GM23248 (cell line): ENCODE measurements around the gene LPAR1. TPM values are rescaled to one million over a fixed set of nuclear protein-coding genes. Genes with fewer than 3 reads are reported as not detected.
A peak's percentile ranks its signal among the peaks of the same experiment; 100 is the strongest.

Experiments
- DNase-seq: peaks from one replicate; pipeline ENCODE4 v3.0.0-alpha.2; 2015
- H2AFZ ChIP-seq: fragments of 200-600 bp; sonication (generic); 2 replicates; pipeline ENCODE4 v1.6.1; 2016; ENCODE audit warnings: antibody characterized with exemption
- H3F3A ChIP-seq: fragments of 200-600 bp; sonication (generic); 2 replicates; pipeline ENCODE4 v1.6.1; 2016; ENCODE audit warnings: mild to moderate bottlenecking, antibody characterized with exemption, mixed run types; ENCODE audit not compliant: insufficient read depth
- H3K27ac ChIP-seq: fragments of 200-600 bp; sonication (generic); 2 replicates; pipeline ENCODE4 v1.5.1; 2016; ENCODE audit warnings: mild to moderate bottlenecking
- H3K27me3 ChIP-seq: fragments of 200-600 bp; sonication (generic); replicated peaks from 2 replicates; pipeline ENCODE4 v1.6.1; 2016; ENCODE audit warnings: mild to moderate bottlenecking; ENCODE audit not compliant: insufficient read depth
- H3K36me3 ChIP-seq: fragments of 200-600 bp; sonication (generic); 2 replicates; pipeline ENCODE4 v1.6.1; 2016; ENCODE audit warnings: low read depth, mild to moderate bottlenecking
- H3K4me1 ChIP-seq: fragments of 200-600 bp; sonication (generic); 2 replicates; pipeline ENCODE4 v1.6.1; 2016; ENCODE audit warnings: mild to moderate bottlenecking; ENCODE audit not compliant: insufficient read depth
- H3K4me2 ChIP-seq: fragments of 200-600 bp; sonication (generic); one replicate; pipeline ENCODE4 v1.6.1; 2016; ENCODE audit warnings: mild to moderate bottlenecking; ENCODE audit not compliant: unreplicated experiment
- H3K4me3 ChIP-seq: fragments of 200-600 bp; sonication (generic); 2 replicates; pipeline ENCODE4 v1.5.1; 2016; ENCODE audit warnings: mild to moderate bottlenecking
- H3K79me2 ChIP-seq: fragments of 200-600 bp; sonication (generic); 2 replicates; pipeline ENCODE4 v1.6.1; 2016; ENCODE audit warnings: mild to moderate bottlenecking; ENCODE audit not compliant: insufficient read depth
- H3K9ac ChIP-seq: fragments of 200-600 bp; sonication (generic); 2 replicates; pipeline ENCODE4 v1.6.1; 2016; ENCODE audit warnings: mild to moderate bottlenecking
- H3K9me2 ChIP-seq: fragments of 200-600 bp; sonication (generic); 2 replicates; pipeline ENCODE4 v1.6.1; 2016; ENCODE audit warnings: mixed run types, mild to moderate bottlenecking, moderate library complexity; ENCODE audit not compliant: insufficient read depth
- H3K9me3 ChIP-seq: fragments of 200-600 bp; sonication (generic); one replicate; pipeline ENCODE4 v1.6.1; 2017; ENCODE audit warnings: low read depth
- H4K20me1 ChIP-seq: fragments of 200-600 bp; sonication (generic); 2 replicates; pipeline ENCODE4 v1.6.0; 2016; ENCODE audit not compliant: insufficient read depth
- EZH2 ChIP-seq: fragments of 200-600 bp; sonication (generic); IDR thresholded peaks from 2 replicates; pipeline ENCODE4 v1.6.1; 2018; ENCODE audit warnings: antibody characterized with exemption, mild to moderate bottlenecking; ENCODE audit not compliant: insufficient read depth, poor library complexity, severe bottlenecking
- EZH2phosphoT487 ChIP-seq: fragments of 200-600 bp; sonication (generic); IDR thresholded peaks from 2 replicates; pipeline ENCODE4 v1.6.1; 2018; ENCODE audit warnings: antibody characterized with exemption, moderate library complexity, mild to moderate bottlenecking, low read depth; ENCODE audit not compliant: insufficient read depth
- WGBS, 2 experiments: methylation state at CpG; one replicate each; pipeline ENCODE4 v1.1.6; 2015 to 2017; ENCODE audit warnings: low lambda C conversion rate in 2 of 2, low coverage in 1 of 2; ENCODE audit errors: missing lambda C conversion rate in 2 of 2; 5-methylcytosine and 5-hydroxymethylcytosine counted together
- in situ Hi-C: fragments of 300-500 bp; cut with MboI; formaldehyde crosslinking; loops from 2 replicates; pipeline ENCODE4 v1.15.0; 2020
- polyA plus RNA-seq: library from polyadenylated mRNA; unstranded; fragments of >200 nt; fragmentation: Nextera tagmentation; extraction: Ambion mirVana; gene quantifications from 2 replicates; pipeline ENCODE4 v1.2.1, GENCODE V29; 2016
- total RNA-seq: library from RNA; depleted of rRNA; stranded (reverse); fragments of >200 nt; shearing (Covaris generic); gene quantifications from 2 replicates; pipeline ENCODE4 v1.2.3, GENCODE V29; 2014

The LPAR1 gene
- total and polyA plus RNA-seq, 2 experiments from 2014 or later, result 40.1 to 90.8 TPM

- Histone ChIP-seq H3K36me3 (no peaks in the 10 kb centered on the region), H3K4me1 (peaks cover 29% of the 10 kb centered on the region), H2AFZ (peak overlapping the region; percentile 78), H3K79me2 (peaks cover 54% of the 10 kb centered on the region), H3K9me2 (no peaks in the 10 kb centered on the region), H4K20me1 (no peaks in the 10 kb centered on the region), H3K27me3 (no peaks in the 10 kb centered on the region), H3K9ac (peak overlapping the region; percentile 93), H3F3A (peaks cover 43% of the 10 kb centered on the region), H3K9me3 (no peaks in the 10 kb centered on the region), H3K27ac (peak overlapping the region; percentile 81), H3K4me2 (peak overlapping the region; percentile 89), H3K4me3 (peak overlapping the region; percentile 95)
- no peak for TF ChIP-seq EZH2
- no peak for TF ChIP-seq EZH2phosphoT487
- peak; percentile 65 for DNase-seq
- in situ Hi-C loops, result loop anchor here (10.0 kb wide), 1 partner anchor 383 kb away; no protein-coding TSS in a partner anchor
- WGBS, 2 experiments, result 1 to 2% methylated on average over 13 of the region's 13 CpGs
Measured at GRCh38 chr9:111037356-111037707, 938 bp downstream of the LPAR1 start.

DNA sequence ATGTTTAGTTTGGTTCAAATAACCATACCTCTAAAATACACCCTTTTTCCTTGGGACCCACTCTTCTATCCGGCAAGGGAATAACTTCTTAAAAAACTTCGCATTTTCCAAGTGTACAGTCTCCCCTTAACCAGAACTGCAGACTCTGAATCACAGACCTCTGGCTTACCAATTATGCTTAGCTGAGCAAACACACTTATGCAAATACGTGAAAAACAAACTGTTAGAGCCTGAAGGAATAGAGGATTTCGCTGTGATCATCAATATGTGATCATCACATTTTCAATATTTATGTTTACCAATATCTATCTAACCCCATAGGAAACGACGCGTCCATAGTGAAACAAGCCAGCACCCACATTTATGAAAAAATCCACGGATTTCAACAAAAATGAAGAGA is 1.3 kb downstream of the LPAR1 start:
- peak overlapping the region; percentile 89 for H3K4me2 ChIP-seq
- H3K9ac ChIP-seq, result peak overlapping the region; percentile 93
- H3K9me3 ChIP-seq, result no peaks in the 10 kb centered on the region
- in situ Hi-C loops, result loop anchor here (10.0 kb wide), 1 partner anchor 382 kb away; no protein-coding TSS in a partner anchor
- peaks cover 29% of the 10 kb centered on the region for H3K4me1 ChIP-seq
- DNase-seq, result peak; percentile 69
- H3K27me3 ChIP-seq, result no peaks in the 10 kb centered on the region
- H3K79me2 ChIP-seq, result peaks cover 58% of the 10 kb centered on the region
- no peaks in the 10 kb centered on the region for H4K20me1 ChIP-seq
- peak overlapping the region; percentile 95 for H3K4me3 ChIP-seq
- H3K27ac ChIP-seq, result peak overlapping the region; percentile 81
- WGBS, 2 experiments, result 1% methylated on average over 8 of the region's 8 CpGs
- no peaks in the 10 kb centered on the region for H3K36me3 ChIP-seq
- H3F3A ChIP-seq, result peaks cover 43% of the 10 kb centered on the region
- peak overlapping the region; percentile 78 for H2AFZ ChIP-seq
- no peaks in the 10 kb centered on the region for H3K9me2 ChIP-seq
- TF ChIP-seq EZH2, result no peak
- TF ChIP-seq EZH2phosphoT487, result no peak

DNA sequence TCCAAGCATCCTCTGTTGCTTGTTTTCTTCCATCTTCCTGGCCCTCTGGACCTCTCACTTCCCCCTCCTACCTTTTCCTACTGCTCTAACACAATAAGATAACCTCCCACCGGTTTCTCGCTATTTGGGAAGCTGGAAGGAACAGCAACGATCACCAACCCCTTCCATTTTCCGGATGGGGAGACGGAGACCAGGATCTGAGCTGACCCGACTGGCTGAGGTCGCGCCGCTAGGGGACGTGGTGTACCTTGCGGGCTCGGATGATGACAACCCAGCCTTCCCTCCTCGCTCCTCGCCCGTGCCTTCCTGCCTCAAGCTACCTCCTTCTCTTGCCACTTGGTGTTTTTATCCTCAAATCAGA is 1.9 kb downstream of the LPAR1 start:
- Histone ChIP-seq H3K79me2 (peaks cover 63% of the 10 kb centered on the region), H3F3A (peaks cover 43% of the 10 kb centered on the region), H3K4me3 (peak overlapping the region; percentile 95), H3K9ac (peak overlapping the region; percentile 93), H4K20me1 (no peaks in the 10 kb centered on the region), H3K4me1 (peaks cover 29% of the 10 kb centered on the region), H3K4me2 (peak overlapping the region; percentile 89), H3K36me3 (no peaks in the 10 kb centered on the region), H3K27me3 (no peaks in the 10 kb centered on the region), H3K9me2 (no peaks in the 10 kb centered on the region), H3K9me3 (no peaks in the 10 kb centered on the region), H2AFZ (peak overlapping the region; percentile 78; the same call in 1 of the 2 replicates), H3K27ac (peak overlapping the region; percentile 81)
- DNase-seq, result peak; percentile 85
- in situ Hi-C loops, result loop anchor here (10.0 kb wide), 1 partner anchor 382 kb away; no protein-coding TSS in a partner anchor
- WGBS, 2 experiments, result 1 to 2% methylated on average over 15 of the region's 15 CpGs
- TF ChIP-seq EZH2 (no peak), EZH2phosphoT487 (no peak)

- Histone ChIP-seq H3K9me2 (no peaks in the 10 kb centered on the region), H4K20me1 (no peaks in the 10 kb centered on the region), H3K79me2 (peaks cover 70% of the 10 kb centered on the region), H2AFZ (peak overlapping the region; percentile 78; the same call in 1 of the 2 replicates), H3K27ac (peak overlapping the region; percentile 45; the same call in 1 of the 2 replicates), H3K36me3 (no peaks in the 10 kb centered on the region), H3K4me1 (peaks cover 29% of the 10 kb centered on the region), H3K4me2 (peak overlapping the region; percentile 89), H3F3A (peaks cover 43% of the 10 kb centered on the region), H3K27me3 (no peaks in the 10 kb centered on the region), H3K9ac (peak overlapping the region; percentile 93), H3K9me3 (no peaks in the 10 kb centered on the region), H3K4me3 (peak overlapping the region; percentile 95)
- TF ChIP-seq EZH2 (no peak), EZH2phosphoT487 (no peak)
- WGBS, 2 experiments, result 10% methylated on average over 3 of the region's 3 CpGs
- DNase-seq, result peak; percentile 49
- in situ Hi-C loops, result loop anchor here (10.0 kb wide), 1 partner anchor 381 kb away; no protein-coding TSS in a partner anchor
Measured at GRCh38 chr9:111035543-111036428, 2.5 kb downstream of the LPAR1 start.
